Pancreas (tissue), 10 donors: ENCODE results near the gene CKS2. TPM values are rescaled to one million over a fixed set of nuclear protein-coding genes. Genes with fewer than 3 reads are reported as not detected.

Experiments used
- ATAC-seq, 4 donors: fragments of 200-7000 bp; cut with Tn5 transposase; one replicate each; pipeline versions ENCODE4 v1.8.0 to v1.9.1; 2020; ENCODE audit warnings: mild to moderate bottlenecking in 4 of 4, moderate library complexity in 4 of 4
- DNase-seq, 6 donors: peaks; one replicate each; pipeline ENCODE4 v3.0.0-alpha.2; 2020
- FAIRE-seq: peaks from 2 replicates; lab custom pipeline; 2012; peaks lifted over from hg19 to GRCh38; lab: Jason Lieb, UNC
- H3K27ac ChIP-seq, 4 donors: fragments of 200-600 bp; sonication (generic); 1 replicate in 3 of 4; 2 replicates in 1 of 4; pipeline versions ENCODE4 v1.5.0 to v1.8.0; 2020
- H3K27me3 ChIP-seq, 4 donors: fragments of 200-600 bp; one replicate each; pipeline ENCODE4 v1.8.0; 2021
- H3K36me3 ChIP-seq, 3 donors: fragments of 200-600 bp; sonication (generic) in 1 of 3; one replicate each; pipeline versions ENCODE4 v1.5.0 to v1.8.0; 2020 to 2021
- H3K4me1 ChIP-seq, 3 donors: fragments of 200-600 bp; one replicate each; pipeline ENCODE4 v1.8.0; 2021
- H3K4me3 ChIP-seq, 4 donors: fragments of 200-600 bp; sonication (generic) in 2 of 4; one replicate each; pipeline versions ENCODE4 v1.5.0 to v1.8.0; 2020 to 2021
- H3K9me3 ChIP-seq, 4 donors: fragments of 200-600 bp; one replicate each; pipeline ENCODE4 v1.8.0; 2021
- WGBS, 2 donors: extraction: QIAGEN DNeasy Blood & Tissue Kit; methylation state at CpG; one replicate each; pipeline ENCODE4 v1.1.7; 2013; 5-methylcytosine and 5-hydroxymethylcytosine counted together
- intact Hi-C, 3 donors: fragments of 100-400 bp; cut with DNase I; formaldehyde crosslinking; loops; one replicate each; pipeline versions ENCODE4 v1.11.1 to v1.14.2; 2022
- polyA plus RNA-seq, 2 donors: library from polyadenylated mRNA; stranded (reverse); fragments of 200-250 nt; gene quantifications; one replicate each; pipeline ENCODE4 v1.2.3, GENCODE V29; 2013
- total RNA-seq, 6 donors: library from RNA; stranded (reverse); fragmentation: NEBNext Ultra II Directional in 4 of 6; extraction: Animal tissue kit (Norgen Biotek cat#: 25700) in 4 of 6; gene quantifications; one replicate each; pipeline versions ENCODE4 v1.2.1 to v1.2.4, GENCODE V29; 2021 to 2023
- TF ChIP-seq, protein P1 (sequence below), 4 donors: fragments of 200-600 bp; sonication (generic) in 3 of 4; IDR thresholded peaks; one replicate each; pipeline versions ENCODE4 v1.5.0 to v1.8.0; 2021; ENCODE audit warnings: antibody characterized with exemption in 4 of 4
- donor health status: healthy with polysubstance abuse.
- donor health status: DM: no; HTN: no; CAD: no; lungs with moderate emphysema.
- donor health status: DM: no; HTN: no; CAD: no.
- donor health status: control.
- donor health status: control.
- donor health status: Bipolar disorder and iron deficiency.
- donor health status: DM: yes; HTN: yes; CAD: no.
- donor health status: DM: no; HTN: no; CAD: no.
- donor health status: DM: no; HTN: no; CAD: no.
- donor health status: DM: yes; HTN: yes; CAD: no.

The CKS2 gene
- total and polyA plus RNA-seq, 8 donors: 0.83 to 4.1 (median 3.0) TPM

DNA sequence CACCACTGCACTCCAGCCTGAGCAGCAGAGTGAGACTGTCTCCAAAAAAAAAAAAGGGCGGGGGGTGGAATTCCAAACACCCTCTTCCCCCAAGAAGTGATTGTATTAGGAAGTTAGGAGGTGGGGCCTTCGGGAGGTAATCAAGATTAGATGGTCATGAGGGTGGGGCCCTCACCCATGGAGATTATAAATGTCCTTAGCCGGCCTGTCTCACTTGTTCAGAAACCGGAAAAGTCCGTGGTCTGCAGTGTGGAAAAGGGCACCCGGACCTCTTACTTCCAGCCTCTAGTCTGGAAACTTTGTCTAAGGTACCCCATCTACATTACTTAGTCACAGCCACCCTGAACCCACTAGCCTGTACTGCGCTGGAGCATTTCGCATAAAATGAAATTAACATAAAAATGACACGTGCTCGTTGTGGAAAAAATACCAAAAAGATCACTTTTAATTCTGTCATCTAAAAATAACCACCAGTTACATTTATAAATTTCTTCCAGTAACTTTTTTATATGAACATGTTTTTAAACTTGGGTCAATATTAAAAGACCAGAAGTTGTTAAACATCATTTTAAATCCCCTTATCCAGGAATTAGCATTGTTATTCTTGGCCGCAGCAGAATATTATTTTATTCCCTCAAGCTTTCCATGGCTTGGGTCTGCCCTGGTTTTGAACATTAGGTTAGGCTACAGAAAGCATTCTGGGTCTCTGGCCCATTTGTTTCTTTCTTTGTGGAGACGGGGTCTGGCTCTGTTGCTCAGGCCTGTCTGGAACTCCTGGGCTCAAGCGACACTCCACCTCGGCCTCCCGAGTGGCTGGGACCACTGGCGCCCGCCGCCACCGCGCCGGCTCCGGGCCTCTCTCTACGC lies 1.2 kb upstream of the CKS2 start:
- no peak for DNase-seq
- peak; percentile 41 for FAIRE-seq
- intact Hi-C loops: no loop called here

GRCh38 chr9:89311346-89312221 lies 589 bp downstream of the CKS2 start:
- Histone ChIP-seq H3K27me3 (peaks cover 0 to 4% (median 0%) of the 10 kb centered on the region in 4 donors), H3K36me3 (no peaks in the 10 kb centered on the region), H3K4me3 (peak overlapping the region; percentile 40 to 91 (median 57)), H3K9me3 (no peaks in the 10 kb centered on the region), H3K4me1 (peaks cover 0 to 17% (median 5%) of the 10 kb centered on the region in 3 donors), H3K27ac (peak overlapping the region in 1 of 4 donors; percentile 100)
- intact Hi-C loops: no loop called here
- ATAC-seq (peak in 1 of 4 donors; percentile 1), DNase-seq (peak in 4 of 6 donors; percentile 21 to 77 (median 63)), FAIRE-seq (no peak)
- TF ChIP-seq, protein P1, sequence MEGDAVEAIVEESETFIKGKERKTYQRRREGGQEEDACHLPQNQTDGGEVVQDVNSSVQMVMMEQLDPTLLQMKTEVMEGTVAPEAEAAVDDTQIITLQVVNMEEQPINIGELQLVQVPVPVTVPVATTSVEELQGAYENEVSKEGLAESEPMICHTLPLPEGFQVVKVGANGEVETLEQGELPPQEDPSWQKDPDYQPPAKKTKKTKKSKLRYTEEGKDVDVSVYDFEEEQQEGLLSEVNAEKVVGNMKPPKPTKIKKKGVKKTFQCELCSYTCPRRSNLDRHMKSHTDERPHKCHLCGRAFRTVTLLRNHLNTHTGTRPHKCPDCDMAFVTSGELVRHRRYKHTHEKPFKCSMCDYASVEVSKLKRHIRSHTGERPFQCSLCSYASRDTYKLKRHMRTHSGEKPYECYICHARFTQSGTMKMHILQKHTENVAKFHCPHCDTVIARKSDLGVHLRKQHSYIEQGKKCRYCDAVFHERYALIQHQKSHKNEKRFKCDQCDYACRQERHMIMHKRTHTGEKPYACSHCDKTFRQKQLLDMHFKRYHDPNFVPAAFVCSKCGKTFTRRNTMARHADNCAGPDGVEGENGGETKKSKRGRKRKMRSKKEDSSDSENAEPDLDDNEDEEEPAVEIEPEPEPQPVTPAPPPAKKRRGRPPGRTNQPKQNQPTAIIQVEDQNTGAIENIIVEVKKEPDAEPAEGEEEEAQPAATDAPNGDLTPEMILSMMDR (IDR thresholded peaks at IDR 0.05): no peak
- 1 to 2% methylated on average over 50 to 54 of the region's 54 CpGs for WGBS, 2 donors

More for the DNA sequence above, 1.2 kb upstream of the CKS2 start:
- Histone ChIP-seq H3K9me3 (no peaks in the 10 kb centered on the region), H3K36me3 (no peaks in the 10 kb centered on the region), H3K4me3 (peak overlapping the region; percentile 55 to 91 (median 90)), H3K27ac (peak overlapping the region; percentile 99 to 100 (median 100)), H3K4me1 (peaks cover 0 to 17% (median 5%) of the 10 kb centered on the region in 3 donors), H3K27me3 (peaks cover 0 to 4% (median 0%) of the 10 kb centered on the region in 4 donors)
- WGBS, 2 donors: 14 to 15% methylated on average over 23 of the region's 23 CpGs
- ATAC-seq: peak in 3 of 4 donors; percentile 21 to 46 (median 24)
- TF ChIP-seq, protein P1 (IDR thresholded peaks at IDR 0.05): no peak

DNA sequence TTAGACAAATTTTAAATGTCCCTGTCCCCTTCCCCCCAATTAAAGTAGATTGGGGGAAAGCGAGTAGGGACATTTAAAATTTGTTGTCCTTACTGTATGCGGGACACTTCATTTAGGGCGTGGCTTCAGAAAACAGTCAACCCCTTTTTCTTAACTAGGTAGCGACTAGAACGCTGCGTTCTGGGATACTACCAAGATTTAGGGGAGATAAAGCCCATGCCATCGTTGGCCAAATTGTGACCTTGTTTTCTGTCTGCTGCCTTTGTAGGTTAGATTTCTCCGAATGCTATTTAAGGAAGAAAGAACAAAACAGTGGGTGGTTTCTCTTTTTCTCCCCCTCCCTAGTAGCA lies 1.2 kb downstream of the CKS2 start:
- FAIRE-seq: no peak

DNA sequence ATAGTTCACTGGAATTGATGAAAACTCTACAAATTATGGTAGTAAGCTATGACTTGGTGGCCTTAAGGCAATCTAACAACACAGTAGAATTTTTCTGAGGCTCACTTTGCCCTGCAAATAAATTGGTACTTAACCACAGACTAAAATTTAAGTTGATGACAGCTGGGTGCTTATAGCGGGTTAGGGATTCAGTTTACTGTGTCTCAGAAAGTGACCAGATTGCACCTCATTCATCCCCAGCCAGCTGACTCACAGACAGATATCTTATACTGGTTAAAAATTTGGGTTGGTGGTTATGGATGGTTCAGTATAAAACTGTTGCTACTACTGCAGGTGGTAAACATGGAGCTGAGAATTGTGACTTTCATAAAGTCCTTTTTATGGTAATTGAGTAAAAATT lies 2.8 kb downstream of the CKS2 start:
- TF ChIP-seq, protein P1 (IDR thresholded peaks at IDR 0.05): no peak
- peaks cover 0 to 22% (median 9%) of the 10 kb centered on the region in 3 donors for H3K4me1 ChIP-seq

More for the DNA sequence above, 1.2 kb downstream of the CKS2 start:
- Histone ChIP-seq H3K4me1 (peaks cover 0 to 17% (median 5%) of the 10 kb centered on the region in 3 donors), H3K4me3 (peak overlapping the region in 1 of 4 donors; percentile 72), H3K27ac (no peak overlapping the region), H3K9me3 (no peaks in the 10 kb centered on the region), H3K36me3 (no peaks in the 10 kb centered on the region), H3K27me3 (peaks cover 0 to 4% (median 0%) of the 10 kb centered on the region in 4 donors)
- WGBS, 2 donors: 5 to 10% methylated on average over 8 of the region's 8 CpGs
- intact Hi-C loops: no loop called here
- ATAC-seq: no peak
- TF ChIP-seq, protein P1 (IDR thresholded peaks at IDR 0.05): no peak
- no peak for DNase-seq

More for the DNA sequence above, 2.8 kb downstream of the CKS2 start:
- ATAC-seq (no peak), DNase-seq (no peak), FAIRE-seq (no peak)
- no peak overlapping the region for H3K27ac ChIP-seq
- H3K4me3 ChIP-seq: no peak overlapping the region
- H3K9me3 ChIP-seq: no peaks in the 10 kb centered on the region
- intact Hi-C loops: no loop called here
- H3K27me3 ChIP-seq: peaks cover 0 to 4% (median 0%) of the 10 kb centered on the region in 4 donors
- WGBS, 2 donors: 88 to 93% methylated on average over 1 of the region's 1 CpG
- no peaks in the 10 kb centered on the region for H3K36me3 ChIP-seq
